NCI-H1092 (cell line): ENCODE results near the gene WWOX.
"Not testable (repeated sequence)": the region's sequence is repeated elsewhere in the genome, so short reads cannot be mapped to it uniquely, and the experiment has no call there.

Source experiments
- DNase-seq: peaks from one replicate; lab custom pipeline; 2025; lab: John Stamatoyannopoulos, UW

Gene WWOX

GRCh38 chr16:78583441-78583840 lies 484.0 kb downstream of the WWOX start:
- no peak for DNase-seq

GRCh38 chr16:78584213-78584860 lies 484.9 kb downstream of the WWOX start:
- no peak for DNase-seq

- no peak for DNase-seq
These were observed 485.5 kb downstream of the WWOX start for GRCh38 chr16:78584991-78585390.

GRCh38 chr16:78589331-78589730 lies 489.9 kb downstream of the WWOX start:
- DNase-seq, result no peak

- DNase-seq, result no peak
These were observed 492.2 kb downstream of the WWOX start for GRCh38 chr16:78591682-78592103.

GRCh38 chr16:78592111-78592510 lies 492.7 kb downstream of the WWOX start:
- no peak for DNase-seq

- no peak for DNase-seq
These were observed 493.9 kb downstream of the WWOX start for GRCh38 chr16:78593352-78593751.

- no peak for DNase-seq
These were observed 494.7 kb downstream of the WWOX start for GRCh38 chr16:78594191-78594590.

- no peak for DNase-seq
These were observed 497.0 kb downstream of the WWOX start for GRCh38 chr16:78596348-78596995.

- no peak for DNase-seq
These were observed 497.6 kb downstream of the WWOX start for GRCh38 chr16:78596996-78597422.

GRCh38 chr16:78597809-78598570 lies 498.5 kb downstream of the WWOX start:
- DNase-seq, result no peak

- no peak for DNase-seq
These were observed 499.8 kb downstream of the WWOX start for GRCh38 chr16:78599271-78599670.

GRCh38 chr16:78604423-78605062 lies 505.1 kb downstream of the WWOX start:
- not testable (repeated sequence) for DNase-seq

GRCh38 chr16:78605548-78606101 lies 506.2 kb downstream of the WWOX start:
- no peak for DNase-seq

GRCh38 chr16:78606545-78606944 lies 507.1 kb downstream of the WWOX start:
- DNase-seq, result peak; percentile 36

GRCh38 chr16:78607022-78607421 lies 507.6 kb downstream of the WWOX start:
- DNase-seq, result no peak

GRCh38 chr16:78607465-78607864 lies 508.0 kb downstream of the WWOX start:
- DNase-seq, result no peak

GRCh38 chr16:78608305-78608776 lies 508.9 kb downstream of the WWOX start:
- DNase-seq, result no peak

GRCh38 chr16:78609402-78610274 lies 510.2 kb downstream of the WWOX start:
- no peak for DNase-seq

- DNase-seq, result no peak
These were observed 511.9 kb downstream of the WWOX start for GRCh38 chr16:78611318-78611717.

- DNase-seq, result no peak
These were observed 520.4 kb downstream of the WWOX start for GRCh38 chr16:78619811-78620210.
